Tibial nerve (tissue), 3 donors: ENCODE data around the gene CFAP251.

ENCODE experiments used
- CTCF ChIP-seq, 5 experiments: fragments of 200-600 bp in 3 of 5; fragments of 450-650 bp in 2 of 5; sonication (generic) in 3 of 5; IDR thresholded peaks; one replicate each; pipeline ENCODE4 v1.5.1; 2016 to 2019; ENCODE audit warnings: antibody characterized with exemption in 5 of 5, mild to moderate bottlenecking in 3 of 5, moderate library complexity in 2 of 5
- POLR2A ChIP-seq, 2 donors: fragments of 450-650 bp; IDR thresholded peaks; one replicate each; pipeline ENCODE4 v1.6.1; 2017; ENCODE audit warnings: antibody characterized with exemption in 2 of 2, mild to moderate bottlenecking in 2 of 2, moderate library complexity in 2 of 2

GRCh38 chr12:121953117-121953692, 34.8 kb downstream of the CFAP251 start:
- TF ChIP-seq CTCF (IDR thresholded peaks at IDR 0.05) = no peak
- no peak for TF ChIP-seq POLR2A (IDR thresholded peaks at IDR 0.05)
